ENCODE results near the gene AMBP.

- TF ChIP-seq GATAD1 (CRISPR knock-in tag; IDR thresholded peaks at IDR 0.05) = no peak
- TF ChIP-seq SNAI1 (CRISPR knock-in tag; IDR thresholded peaks at IDR 0.05; ENCODE audit: borderline replicate concordance) = no peak
- TF ChIP-seq MTA3 (CRISPR knock-in tag; IDR thresholded peaks at IDR 0.05) = no peak
Measured at GRCh38 chr9:114086009-114086408, 7.9 kb upstream of the AMBP start.
